GM10847 (cell line): ENCODE data around the gene MARK3.

Source experiments
- POLR2A ChIP-seq: IDR thresholded peaks from 2 replicates; pipeline ENCODE4 v1.6.1; 2011; ENCODE audit not compliant: insufficient read length; ENCODE audit errors: extremely low read depth

Gene MARK3

DNA sequence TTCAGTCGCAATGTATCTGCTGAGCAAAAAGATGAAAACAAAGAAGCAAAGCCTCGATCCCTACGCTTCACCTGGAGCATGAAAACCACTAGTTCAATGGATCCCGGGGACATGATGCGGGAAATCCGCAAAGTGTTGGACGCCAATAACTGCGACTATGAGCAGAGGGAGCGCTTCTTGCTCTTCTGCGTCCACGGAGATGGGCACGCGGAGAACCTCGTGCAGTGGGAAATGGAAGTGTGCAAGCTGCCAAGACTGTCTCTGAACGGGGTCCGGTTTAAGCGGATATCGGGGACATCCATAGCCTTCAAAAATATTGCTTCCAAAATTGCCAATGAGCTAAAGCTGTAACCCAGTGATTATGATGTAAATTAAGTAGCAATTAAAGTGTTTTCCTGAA, 117.7 kb downstream of the MARK3 start:
- no peak for TF ChIP-seq POLR2A

DNA sequence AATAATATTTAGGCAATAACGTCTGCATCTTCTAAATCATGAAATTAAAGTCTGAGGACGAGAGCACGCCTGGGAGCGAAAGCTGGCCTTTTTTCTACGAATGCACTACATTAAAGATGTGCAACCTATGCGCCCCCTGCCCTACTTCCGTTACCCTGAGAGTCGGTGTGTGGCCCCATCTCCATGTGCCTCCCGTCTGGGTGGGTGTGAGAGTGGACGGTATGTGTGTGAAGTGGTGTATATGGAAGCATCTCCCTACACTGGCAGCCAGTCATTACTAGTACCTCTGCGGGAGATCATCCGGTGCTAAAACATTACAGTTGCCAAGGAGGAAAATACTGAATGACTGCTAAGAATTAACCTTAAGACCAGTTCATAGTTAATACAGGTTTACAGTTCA, 118.1 kb downstream of the MARK3 start:
- no peak for TF ChIP-seq POLR2A

DNA sequence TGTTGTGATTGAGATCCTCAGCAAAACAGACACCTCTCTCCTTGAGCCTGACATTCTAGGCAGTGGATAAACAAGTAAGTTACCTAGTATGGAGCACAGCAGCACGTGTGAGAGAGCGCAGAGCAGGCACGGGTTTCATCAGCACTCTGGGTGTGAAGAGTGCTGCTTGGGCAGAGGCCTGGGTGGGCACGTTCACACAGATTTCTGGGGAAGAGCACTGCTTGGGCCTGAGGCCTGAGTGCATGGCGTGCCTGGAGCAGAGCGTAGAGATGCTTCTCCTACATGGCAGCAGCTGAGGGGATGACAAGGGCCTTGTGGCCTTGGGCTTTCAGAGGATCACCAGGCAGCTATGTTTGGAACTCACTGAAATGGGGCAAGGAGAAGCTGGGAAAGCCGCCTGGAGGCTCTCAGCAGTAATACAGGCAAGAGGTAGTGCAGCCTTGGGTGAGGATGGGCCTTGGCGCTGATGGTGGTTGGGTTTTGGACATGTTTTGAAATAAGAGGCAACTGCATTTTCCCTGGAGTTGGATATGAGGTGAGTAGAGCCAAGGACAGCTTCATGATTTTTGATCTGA, 119.9 kb downstream of the MARK3 start:
- no peak for TF ChIP-seq POLR2A

DNA sequence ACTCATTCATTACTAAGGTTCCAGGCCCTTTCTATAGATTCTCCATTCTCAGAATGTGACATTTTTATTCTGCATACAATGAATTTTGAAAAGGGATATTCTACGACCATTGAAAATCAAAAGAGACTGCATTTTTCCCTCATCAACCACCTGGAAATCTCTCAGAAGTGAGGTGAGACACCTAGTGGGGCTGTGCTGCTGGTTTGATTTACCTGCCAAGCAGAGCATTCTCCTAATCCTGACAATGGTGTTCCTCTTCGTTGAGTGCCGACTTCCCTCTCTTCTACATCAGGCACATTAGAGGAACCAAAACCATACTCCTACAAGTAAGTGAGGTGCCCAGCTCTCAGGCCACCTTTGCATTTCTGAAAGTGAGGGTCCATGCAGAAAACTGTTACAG, 122.5 kb downstream of the MARK3 start:
- no peak for TF ChIP-seq POLR2A

DNA sequence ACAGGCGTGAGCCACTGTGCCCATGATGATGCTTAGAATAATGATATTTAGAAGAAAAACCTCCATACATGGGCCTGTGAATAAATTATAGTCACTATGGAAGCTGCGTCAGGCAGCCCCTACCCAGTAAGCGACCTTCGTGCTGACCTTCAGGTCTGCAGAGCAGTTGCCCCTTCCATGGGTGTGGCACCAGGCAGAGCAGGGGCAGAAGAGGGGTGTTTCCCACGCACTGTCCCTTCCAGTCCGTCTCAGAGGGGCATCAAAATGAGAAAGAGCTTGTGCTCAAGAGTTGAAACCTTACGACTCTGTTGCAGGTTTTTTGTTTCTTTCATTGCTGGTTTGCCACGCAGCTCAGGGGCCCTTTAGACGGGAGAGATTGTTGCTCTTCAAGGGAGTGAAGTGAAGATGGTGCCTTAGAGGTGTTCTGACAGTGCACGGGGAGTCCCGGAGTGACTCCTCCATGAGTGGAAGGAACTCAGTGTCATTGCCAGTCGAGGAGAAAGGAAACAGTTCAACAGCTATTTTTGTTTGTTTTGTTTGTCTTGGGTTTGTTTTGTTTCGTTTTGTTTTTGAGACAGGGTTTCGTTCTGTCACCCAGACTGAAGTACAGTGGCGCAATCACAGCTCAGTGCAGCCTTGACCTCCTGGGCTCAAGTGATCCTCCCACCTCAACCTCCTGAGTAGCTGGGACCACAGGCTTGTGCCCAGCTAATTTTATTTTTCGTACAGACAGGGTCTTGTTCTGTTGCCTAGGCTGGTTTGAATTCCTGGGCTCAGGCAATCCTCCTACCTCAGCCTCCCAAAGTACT, 123.5 kb downstream of the MARK3 start:
- no peak for TF ChIP-seq POLR2A

DNA sequence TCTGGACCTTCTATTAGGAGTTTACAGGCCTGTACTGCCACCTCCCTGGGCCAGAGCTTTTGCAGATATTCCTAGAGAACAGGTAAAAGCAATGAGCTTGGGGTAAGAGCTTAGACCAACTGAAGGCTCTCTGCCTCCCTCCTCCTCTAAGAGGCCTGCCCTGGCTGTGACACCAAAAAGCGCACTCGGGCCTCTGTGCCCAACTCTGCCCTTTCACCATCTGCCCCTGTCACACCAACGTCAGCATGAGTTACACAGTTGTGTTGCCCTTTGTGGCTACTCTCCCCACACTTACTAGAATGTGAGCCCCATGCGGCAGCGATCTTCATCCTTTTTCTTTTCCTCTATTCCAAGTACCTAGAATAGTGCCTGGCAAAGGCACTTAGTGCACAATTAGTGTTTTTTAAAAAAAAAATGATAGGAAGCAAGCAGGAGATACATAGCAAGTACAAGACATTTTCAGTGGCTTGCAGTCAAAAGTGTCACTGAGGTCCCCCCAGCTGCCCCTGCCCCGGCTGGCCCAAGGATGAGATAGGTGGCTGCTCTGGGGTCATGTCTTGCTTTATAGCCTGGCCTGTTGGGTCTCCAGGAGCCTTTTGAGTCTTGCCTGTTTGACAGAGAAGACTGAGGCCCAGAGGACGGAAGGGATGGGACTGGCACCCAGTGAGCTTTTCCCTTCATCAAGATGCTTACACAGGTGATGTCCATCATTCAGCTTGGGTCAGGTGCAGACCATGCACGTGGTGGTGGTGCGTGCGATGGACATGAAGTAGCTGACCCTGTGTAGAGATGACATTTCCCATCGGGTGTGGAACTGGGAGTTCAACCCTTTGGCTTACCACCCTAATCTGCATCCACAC, 124.9 kb downstream of the MARK3 start:
- TF ChIP-seq POLR2A: no peak

DNA sequence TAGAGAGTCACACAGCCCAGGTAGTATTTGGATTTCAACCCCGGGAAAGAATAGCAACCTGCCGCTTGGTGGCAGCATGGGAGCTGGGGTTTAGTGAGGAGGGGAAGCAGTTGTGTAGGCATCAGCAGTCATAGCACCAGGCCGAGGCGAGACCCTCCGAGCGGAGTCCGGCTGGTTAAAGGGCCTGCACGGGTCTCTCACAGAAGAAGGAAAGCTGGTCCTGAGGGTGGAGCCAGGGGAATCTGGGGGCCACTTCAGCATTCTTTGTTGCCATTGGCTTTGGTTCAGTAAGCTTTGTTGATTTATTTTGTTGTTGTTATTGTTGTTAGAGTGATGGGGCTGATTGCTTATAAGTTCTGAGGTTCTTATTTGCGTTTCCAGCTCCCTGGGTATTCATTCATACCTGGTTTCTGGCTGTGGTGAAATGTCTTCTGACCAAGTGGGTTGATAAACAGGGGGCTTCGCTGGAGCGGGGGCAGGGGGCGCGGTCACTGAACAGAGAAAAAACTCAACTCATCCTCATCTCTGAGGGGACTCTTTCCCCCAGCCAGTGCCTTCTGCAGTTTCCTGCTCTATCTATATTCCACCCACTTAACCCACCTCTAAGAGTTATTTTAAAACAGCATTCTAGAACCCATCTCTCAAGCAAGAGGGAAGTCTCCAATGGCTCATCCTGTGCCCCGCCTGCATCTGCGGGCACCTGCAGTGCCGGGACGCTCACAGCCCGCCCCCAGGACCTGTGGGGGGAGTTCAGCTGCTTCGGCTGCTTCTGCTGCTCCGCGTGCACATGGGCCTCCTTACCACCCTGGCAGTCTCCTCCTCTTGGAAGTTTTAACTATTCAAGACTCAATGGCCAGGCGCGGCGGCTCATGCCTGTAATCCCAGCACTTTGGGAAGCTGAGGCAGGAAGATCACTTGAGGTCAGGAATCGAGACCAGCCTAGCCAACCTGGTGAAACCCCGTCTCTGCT, 125.8 kb downstream of the MARK3 start:
- TF ChIP-seq POLR2A: no peak

DNA sequence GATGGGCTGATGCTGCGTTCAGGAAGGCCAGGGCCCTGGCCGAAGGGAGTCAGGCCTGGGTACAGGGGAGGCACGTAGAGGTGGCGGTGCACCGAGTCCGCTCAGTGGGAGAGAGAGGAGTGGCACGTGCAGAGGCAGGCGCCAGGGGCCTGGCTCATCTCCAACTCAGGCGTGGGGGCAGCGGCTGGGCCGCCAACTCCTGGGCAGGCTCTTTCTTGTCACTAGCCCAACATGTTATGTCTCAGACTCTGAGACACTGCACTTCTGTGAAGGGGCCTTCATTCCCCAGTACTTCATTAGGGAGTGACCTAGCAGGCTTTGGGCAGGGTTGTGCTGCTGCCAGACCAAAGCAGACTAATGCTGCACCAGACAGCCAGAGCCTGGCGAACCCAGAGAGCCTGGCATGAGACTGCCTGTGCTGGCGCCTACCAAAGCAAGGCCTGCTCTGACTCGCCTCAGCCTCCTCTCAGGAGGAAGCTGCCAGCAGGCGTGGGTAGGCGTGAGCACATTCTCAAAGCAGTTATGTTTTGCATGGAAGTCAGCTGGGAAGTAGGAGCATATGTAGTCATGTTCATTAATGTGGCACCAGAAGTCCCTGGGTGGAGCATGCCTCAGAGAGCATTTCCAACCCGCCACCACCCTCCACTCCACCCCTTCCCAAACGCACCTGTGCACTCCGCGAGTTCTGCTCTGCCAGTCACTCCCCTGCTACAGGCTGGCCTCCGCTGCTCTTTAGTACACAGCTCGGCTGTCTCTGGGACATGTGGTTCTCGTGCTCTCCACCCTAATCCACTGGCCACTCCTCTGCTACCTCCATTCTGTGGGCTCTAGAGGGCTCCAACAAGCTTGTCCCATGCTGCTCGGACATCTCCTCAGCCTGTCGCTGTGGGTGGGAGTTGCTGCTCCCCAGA, 127.7 kb downstream of the MARK3 start:
- no peak for TF ChIP-seq POLR2A

DNA sequence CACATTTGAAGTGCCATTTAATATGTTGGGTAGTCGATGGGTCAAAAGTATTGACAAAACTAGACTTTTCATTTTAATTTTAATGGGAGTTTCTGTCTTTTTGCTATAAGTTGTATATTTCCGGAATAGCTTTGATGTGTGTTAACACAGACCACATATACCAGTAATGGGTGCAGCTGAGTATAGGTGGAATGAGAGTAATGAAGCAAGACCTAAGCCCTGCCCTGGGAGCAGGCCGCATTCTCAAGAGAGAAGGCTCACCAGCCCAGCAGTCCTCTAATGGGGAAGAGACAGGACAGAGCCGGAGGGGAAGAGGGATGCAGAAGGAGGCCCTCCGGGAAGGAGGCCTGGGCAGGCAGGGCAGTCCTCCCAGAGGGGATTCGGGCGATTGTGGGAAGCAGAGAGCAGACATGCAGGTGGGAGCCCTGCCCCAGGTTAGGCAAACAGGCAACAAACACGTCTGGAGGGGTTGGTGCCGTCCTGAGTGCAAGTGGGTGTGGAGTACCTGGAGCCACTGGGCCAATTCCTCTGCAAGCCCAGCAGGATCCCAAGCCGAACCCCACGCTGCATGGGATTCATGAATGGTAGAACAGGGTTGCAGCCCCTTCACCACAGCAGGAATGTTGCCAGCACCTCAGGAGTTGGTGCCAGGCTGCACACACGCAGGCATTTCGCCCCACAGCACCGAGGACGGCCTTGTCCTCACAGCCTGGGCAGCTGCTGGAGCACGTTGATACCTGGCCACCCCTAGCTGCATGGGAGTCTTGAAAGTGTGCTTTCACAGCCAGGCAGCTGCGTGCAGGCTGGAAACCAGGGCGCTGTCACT, 129.6 kb downstream of the MARK3 start:
- TF ChIP-seq POLR2A: no peak

DNA sequence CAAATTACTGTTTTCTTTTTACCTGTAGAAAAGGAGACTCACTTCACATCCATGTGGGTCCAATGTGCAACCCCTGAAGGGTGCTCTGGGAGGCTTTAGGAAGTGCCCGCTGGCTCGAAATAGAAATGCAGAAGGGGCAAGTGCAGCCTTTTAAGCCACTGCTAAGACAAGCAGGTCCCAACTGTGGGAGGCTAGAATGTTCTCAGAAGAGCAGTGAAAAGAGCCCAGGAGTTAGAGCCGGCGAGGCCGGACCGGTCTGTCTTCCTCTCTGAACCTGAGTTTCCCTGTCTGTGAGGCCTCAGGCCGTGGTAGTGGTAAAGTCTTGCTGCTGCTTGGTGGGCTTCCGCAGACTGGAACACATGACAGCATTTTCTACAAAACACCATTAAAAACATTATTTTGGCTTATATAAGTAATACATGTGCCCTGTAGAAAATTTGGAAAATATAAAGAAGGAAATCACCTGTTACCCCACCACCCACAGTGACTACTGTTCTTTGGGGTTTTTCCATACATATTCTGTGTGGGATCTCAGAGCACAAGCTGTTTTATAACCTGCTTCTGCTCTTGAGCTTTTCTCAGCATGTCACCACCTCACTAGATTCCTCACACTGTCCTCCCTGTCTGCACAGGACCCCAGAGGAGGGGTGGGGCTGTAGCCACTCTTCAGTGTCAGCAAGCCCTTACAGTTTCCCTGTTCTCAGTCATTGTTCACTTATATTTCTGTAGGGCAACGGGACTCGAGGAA, 131.4 kb downstream of the MARK3 start:
- TF ChIP-seq POLR2A: no peak

DNA sequence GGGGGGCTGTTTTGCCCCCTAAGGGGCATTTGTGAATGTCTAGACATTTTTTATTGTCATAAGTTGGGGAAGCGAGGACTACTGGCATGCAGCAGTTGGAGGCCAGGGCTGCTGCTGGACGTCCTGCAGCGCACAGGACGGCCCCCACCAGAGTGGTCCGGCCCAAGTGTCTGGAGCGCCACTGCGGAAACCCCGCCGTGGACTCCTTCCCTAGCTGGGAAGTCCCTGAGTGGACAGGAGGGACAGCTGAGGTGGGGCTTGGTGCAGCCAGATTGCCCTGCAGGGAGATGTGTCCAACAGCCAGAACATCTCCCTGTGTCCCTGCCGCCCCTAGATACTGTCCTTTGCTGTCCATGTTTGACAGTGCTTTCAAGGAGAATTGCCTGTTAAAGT, 132.0 kb downstream of the MARK3 start:
- TF ChIP-seq POLR2A: no peak

DNA sequence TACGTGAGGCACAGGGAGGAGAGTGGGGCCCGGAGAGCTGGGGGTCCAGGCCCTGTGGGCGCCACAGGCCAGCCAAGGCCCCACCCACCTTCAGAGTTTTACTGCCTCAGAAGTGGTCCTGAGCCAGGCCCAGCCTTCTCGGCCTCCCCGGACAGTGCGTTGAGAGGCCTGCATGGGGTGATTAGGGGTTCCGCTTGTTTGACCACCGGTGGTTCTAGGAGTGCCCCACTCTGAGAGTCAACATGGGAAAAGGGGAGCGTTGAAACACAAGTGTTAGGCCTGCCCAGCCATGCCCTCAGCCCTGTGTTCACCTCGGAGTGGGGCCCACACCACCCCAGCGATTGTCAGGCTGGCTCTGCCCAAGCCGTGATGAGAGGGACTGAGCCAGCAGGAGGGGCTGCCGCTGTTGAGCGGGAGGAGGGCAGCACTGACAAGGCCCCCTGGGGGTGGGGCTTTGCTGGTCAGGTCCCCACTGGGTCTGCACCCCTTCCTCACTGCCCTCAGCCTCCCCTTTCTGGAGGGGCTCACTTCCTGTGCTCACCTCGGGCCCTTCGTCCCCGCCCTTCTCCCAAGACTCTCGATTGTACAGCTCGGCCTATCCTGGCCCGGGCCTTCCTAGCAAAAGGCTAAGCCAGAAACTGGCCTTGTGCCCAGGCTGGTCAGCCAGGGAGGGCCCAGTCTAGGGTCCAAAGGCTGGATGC, 132.7 kb downstream of the MARK3 start:
- no peak for TF ChIP-seq POLR2A

DNA sequence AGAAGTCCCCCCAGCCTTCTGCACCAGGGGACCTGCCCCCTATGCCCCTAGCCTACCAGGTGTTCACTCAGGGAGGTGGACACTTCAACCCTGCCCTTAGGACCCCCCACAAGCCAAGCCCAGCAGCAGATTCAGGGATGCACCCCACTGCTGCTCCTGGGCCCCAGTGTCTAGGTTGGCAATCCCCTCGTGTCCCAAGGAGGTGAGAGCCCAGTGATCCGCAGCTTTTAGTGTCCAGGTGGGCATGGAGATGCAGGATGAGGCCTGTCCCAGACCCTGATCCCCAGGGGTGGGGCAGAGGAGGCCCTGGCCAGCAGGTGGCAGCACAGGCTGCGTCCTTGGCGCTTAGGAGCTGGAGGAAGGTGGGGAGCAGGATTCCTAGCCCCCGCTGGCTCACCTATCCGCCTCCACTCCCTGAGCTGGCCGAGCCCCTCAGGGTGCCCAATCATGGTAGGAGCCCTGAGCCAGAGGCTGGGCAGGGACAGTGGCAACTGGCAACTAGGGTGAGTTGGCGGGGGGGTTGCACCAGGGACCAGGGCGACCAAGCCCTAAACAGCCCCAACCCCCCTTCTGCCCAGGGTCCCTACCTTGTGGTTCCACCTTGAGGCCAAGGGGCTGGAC, 133.3 kb downstream of the MARK3 start:
- peak; percentile 6 for TF ChIP-seq POLR2A
